CD4-positive, alpha-beta T cell treated with Interleukin-2 at 100 ng/mL for 4 hours (primary cell): ENCODE results near the gene TRIM75.
"Not testable (repeated sequence)": the region's sequence is repeated elsewhere in the genome, so short reads cannot be mapped to it uniquely, and the experiment has no call there.

Source experiments
- DNase-seq: peaks from one replicate; pipeline ENCODE4 v3.0.0-alpha.2; 2020; ENCODE audit warnings: low spot score

The TRIM75 gene

GRCh38 chr4:165053645-165054044, at the start of gene TRIM75:
Gene TRIM75 (plus strand): TSS chr4:165053866. CDS start chr4:165059148, 5,282 bp downstream.
- no peak for DNase-seq

- DNase-seq: no peak
Observed at GRCh38 chr4:165005352-165005925, 48.2 kb upstream of the TRIM75 start.

- no peak for DNase-seq
Observed at GRCh38 chr4:165006456-165006855, 47.2 kb upstream of the TRIM75 start.

- no peak for DNase-seq
Observed at GRCh38 chr4:165006886-165007285, 46.8 kb upstream of the TRIM75 start.

- DNase-seq: no peak
Observed at GRCh38 chr4:165009493-165010227, 44.0 kb upstream of the TRIM75 start.

- DNase-seq: no peak
Observed at GRCh38 chr4:165010487-165010886, 43.2 kb upstream of the TRIM75 start.

GRCh38 chr4:165010991-165011390, 42.7 kb upstream of the TRIM75 start:
- DNase-seq: no peak

GRCh38 chr4:165011403-165011802, 42.3 kb upstream of the TRIM75 start:
- no peak for DNase-seq

- DNase-seq: no peak
Observed at GRCh38 chr4:165013691-165014090, 40.0 kb upstream of the TRIM75 start.

- no peak for DNase-seq
Observed at GRCh38 chr4:165016971-165017370, 36.7 kb upstream of the TRIM75 start.

- DNase-seq: not testable (repeated sequence)
Observed at GRCh38 chr4:165019995-165020394, 33.7 kb upstream of the TRIM75 start.

- DNase-seq: not testable (repeated sequence)
Observed at GRCh38 chr4:165025782-165026181, 27.9 kb upstream of the TRIM75 start.

GRCh38 chr4:165027762-165028402, 25.8 kb upstream of the TRIM75 start:
- no peak for DNase-seq

GRCh38 chr4:165031436-165032211, 22.0 kb upstream of the TRIM75 start, which contains the start of gene TRIM60:
Gene TRIM60 (plus strand): TSS chr4:165031999. CDS start chr4:165040073, 8,074 bp downstream.
- no peak for DNase-seq

- no peak for DNase-seq
Observed at GRCh38 chr4:165048170-165048569, 5.5 kb upstream of the TRIM75 start.

- no peak for DNase-seq
Observed at GRCh38 chr4:165052627-165053026, 1.0 kb upstream of the TRIM75 start.

GRCh38 chr4:165055601-165056000, 1.9 kb downstream of the TRIM75 start:
- DNase-seq: no peak

- no peak for DNase-seq
Observed at GRCh38 chr4:165058666-165059065, 5.0 kb downstream of the TRIM75 start.

- no peak for DNase-seq
Observed at GRCh38 chr4:165059386-165059785, 5.7 kb downstream of the TRIM75 start.

GRCh38 chr4:165060938-165061337, 7.3 kb downstream of the TRIM75 start:
- DNase-seq: no peak

GRCh38 chr4:165070560-165070959, 16.9 kb downstream of the TRIM75 start:
- DNase-seq: no peak

GRCh38 chr4:165073346-165073745, 19.7 kb downstream of the TRIM75 start:
- not testable (repeated sequence) for DNase-seq
